AG04449 (cell line): ENCODE measurements around the gene ABHD15.
"Not testable (repeated sequence)": the region's sequence is repeated elsewhere in the genome, so short reads cannot be mapped to it uniquely, and the experiment has no call there.

Source experiments
- CTCF ChIA-PET: fragments of 350-600 bp; formaldehyde crosslinking; extraction: SDS; loops from one replicate; lab custom pipeline; 2021; ENCODE audit warnings: antibody characterized with exemption; lab: Yijun Ruan, JAX
- POLR2A ChIA-PET: fragments of 400-600, 350-600 bp; formaldehyde crosslinking; extraction: SDS; loops from one replicate; lab custom pipeline; 2020; ENCODE audit warnings: antibody characterized with exemption, inconsistent platforms; lab: Yijun Ruan, JAX
- DNase-seq: peaks from one replicate; pipeline ENCODE4 v3.0.0-alpha.2; 2010; ENCODE audit warnings: low read depth, low spot score
- H3K4me3 ChIP-seq: 2 replicates; pipeline ENCODE4 v1.5.1; 2011; ENCODE audit warnings: low read depth, mild to moderate bottlenecking, control low read depth, low read length
- CTCF ChIP-seq: IDR thresholded peaks from one replicate; pipeline ENCODE4 v1.5.1; 2011; ENCODE audit warnings: mild to moderate bottlenecking, moderate library complexity, low read length, control low read depth, inconsistent platforms; ENCODE audit not compliant: insufficient read depth; ENCODE audit errors: missing control alignments

The ABHD15 gene

GRCh38 chr17:29561554-29562517, 5.0 kb downstream of the ABHD15 start:
- CTCF ChIA-PET = interaction anchor here (1.1 to 2.4 kb wide), 6 partner anchors 11 to 192 kb away, joined by 3 to 10 read pairs (median 4); no protein-coding TSS in a partner anchor
- DNase-seq = no peak
- no peak for TF ChIP-seq CTCF
- H3K4me3 ChIP-seq = no peak overlapping the region
- POLR2A ChIA-PET = no interaction called here

- ChIA-PET CTCF (interaction anchor here (0.9 to 2.4 kb wide), 4 partner anchors 11 to 190 kb away, joined by 3 to 10 read pairs (median 6); no protein-coding TSS in a partner anchor), POLR2A (no interaction called here)
- no peak overlapping the region for H3K4me3 ChIP-seq
- DNase-seq = no peak
- TF ChIP-seq CTCF = no peak
Measured at GRCh38 chr17:29560316-29560715, 6.5 kb downstream of the ABHD15 start.

- CTCF ChIA-PET = interaction anchor here (0.9 to 2.0 kb wide), 6 partner anchors 8 to 189 kb away, joined by 3 to 9 read pairs (median 4); partner anchors contain the start of gene ABHD15
- H3K4me3 ChIP-seq = no peak overlapping the region
- POLR2A ChIA-PET = no interaction called here
- no peak for DNase-seq
- no peak for TF ChIP-seq CTCF
Measured at GRCh38 chr17:29559640-29560039, 7.2 kb downstream of the ABHD15 start.

GRCh38 chr17:29558139-29558538, 8.7 kb downstream of the ABHD15 start:
- not testable (repeated sequence) for DNase-seq, H3K4me3 ChIP-seq
- ChIA-PET CTCF (interaction anchor here (0.6 to 3.0 kb wide), 3 partner anchors 9 to 25 kb away, joined by 3 to 15 read pairs (median 4); partner anchors contain the start of gene ABHD15), POLR2A (interaction anchor here (1.1 kb wide), 1 partner anchor 9 kb away, joined by 3 read pairs; the partner anchor contains the start of gene ABHD15)

GRCh38 chr17:29557739-29558116, 9.1 kb downstream of the ABHD15 start:
- TF ChIP-seq CTCF = no peak
- ChIA-PET CTCF (interaction anchor here (0.6 to 3.3 kb wide), 3 partner anchors 9 to 188 kb away, joined by 3 to 15 read pairs (median 10); partner anchors contain the start of gene ABHD15), POLR2A (interaction anchor here (1.1 kb wide), 1 partner anchor 9 kb away, joined by 3 read pairs; the partner anchor contains the start of gene ABHD15)

GRCh38 chr17:29557085-29557738, 9.6 kb downstream of the ABHD15 start:
- no peak overlapping the region for H3K4me3 ChIP-seq
- TF ChIP-seq CTCF = no peak
- POLR2A ChIA-PET = interaction anchor here (1.0 to 1.1 kb wide), 2 partner anchors 10 to 16 kb away, joined by 3 read pairs; partner anchors contain the start of gene ABHD15
- CTCF ChIA-PET = interaction anchor here (0.6 to 3.3 kb wide), 4 partner anchors 9 to 187 kb away, joined by 3 to 15 read pairs (median 8); partner anchors contain the start of gene ABHD15
- peak; percentile 28 for DNase-seq

More at GRCh38 chr17:29557739-29558116, 9.1 kb downstream of the ABHD15 start:
- no peak overlapping the region for H3K4me3 ChIP-seq
- no peak for DNase-seq
